ENCODE measurements around the gene TMEM218. TPM values are rescaled to one million over a fixed set of nuclear protein-coding genes. Genes with fewer than 3 reads are reported as not detected.

TMEM218 gene
- total and polyA plus RNA-seq, 2 donors (not counting 1 experiment from before 2014, with no cell fraction given) = 20.7 to 31.7 TPM

DNA sequence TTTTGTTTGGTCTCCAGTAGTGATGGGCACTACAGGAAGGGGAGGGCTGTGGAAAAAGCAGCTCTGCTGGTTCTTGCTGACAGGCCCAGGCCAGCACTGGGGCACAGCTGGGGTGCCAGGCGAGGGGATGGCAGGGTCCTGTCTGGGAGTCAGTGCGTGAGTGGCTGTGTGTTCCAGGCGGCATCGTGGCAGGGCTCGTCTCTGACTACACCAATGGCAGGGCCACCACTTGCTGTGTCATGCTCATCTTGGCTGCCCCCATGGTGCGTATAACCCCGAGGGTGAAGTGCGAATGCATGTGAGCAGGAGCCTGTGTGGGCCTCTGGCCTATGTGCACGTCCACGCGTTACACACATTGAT lies 27.4 kb downstream of the TMEM218 start:
- ChIA-PET CTCF (interaction anchor here (1.2 kb wide), 1 partner anchor 12 kb away, joined by 3 read pairs; no protein-coding TSS in a partner anchor), POLR2A (no interaction called here)
- Histone ChIP-seq H3K4me2 (replicated peaks; ENCODE audit: low read depth, low read length, poor library complexity, severe bottlenecking) (no peak overlapping the region), H4K20me1 (ENCODE audit: control insufficient read depth, insufficient read depth, low read length, poor library complexity, severe bottlenecking) (no peaks in the 10 kb centered on the region), H3K4me1 (ENCODE audit: control insufficient read depth in 2 of 2, insufficient read depth in 2 of 2, low read length in 2 of 2) (no peaks in the 10 kb centered on the region), H3K27ac (ENCODE audit: low read length in 2 of 2) (no peak overlapping the region), H3K27me3 (replicated peaks in 1 of 4; ENCODE audit: control extremely low read depth in 1 of 4, control insufficient read depth in 3 of 4, insufficient read depth in 4 of 4, low read length in 3 of 4) (no peaks in the 10 kb centered on the region), H3K9me3 (ENCODE audit: control extremely low read depth in 1 of 3, control insufficient read depth in 2 of 3, insufficient read depth in 1 of 3, low read length in 2 of 3) (no peaks in the 10 kb centered on the region), H3K9ac (ENCODE audit: low read length) (no peak overlapping the region), H3K36me3 (replicated peaks in 1 of 2; ENCODE audit: control extremely low read depth in 1 of 2, control insufficient read depth in 1 of 2, extremely low read depth in 1 of 2, insufficient read depth in 2 of 2, low read length in 1 of 2) (peaks cover 0 to 2% of the 10 kb centered on the region in 2 experiments), H3K4me3 (ENCODE audit: control extremely low read depth in 1 of 5, extremely low read depth in 1 of 5, insufficient read depth in 1 of 5, low read depth in 2 of 5, low read length in 4 of 5) (no peak overlapping the region), H3K79me2 (ENCODE audit: control insufficient read depth, insufficient read depth, low read length) (no peaks in the 10 kb centered on the region), H2AFZ (ENCODE audit: insufficient read depth, low read depth, low read length, poor library complexity, severe bottlenecking) (no peak overlapping the region)
- Mint-ChIP-seq H3K27me3 (no peaks in the 10 kb centered on the region), H3K4me1 (no peaks in the 10 kb centered on the region), H3K9me3 (ENCODE audit: insufficient read depth) (no peaks in the 10 kb centered on the region), H3K4me3 (no peak overlapping the region), H3K27ac (peak overlapping the region; percentile 37)
- DNase-seq (no peak), ATAC-seq (ENCODE audit: low read depth) (no peak)
- intact Hi-C loops (cut with micrococcal nuclease) = no loop called here
- 97% methylated on average over 11 of the region's 11 CpGs for WGBS (ENCODE audit: insufficient coverage)
- TF ChIP-seq, protein P1, sequence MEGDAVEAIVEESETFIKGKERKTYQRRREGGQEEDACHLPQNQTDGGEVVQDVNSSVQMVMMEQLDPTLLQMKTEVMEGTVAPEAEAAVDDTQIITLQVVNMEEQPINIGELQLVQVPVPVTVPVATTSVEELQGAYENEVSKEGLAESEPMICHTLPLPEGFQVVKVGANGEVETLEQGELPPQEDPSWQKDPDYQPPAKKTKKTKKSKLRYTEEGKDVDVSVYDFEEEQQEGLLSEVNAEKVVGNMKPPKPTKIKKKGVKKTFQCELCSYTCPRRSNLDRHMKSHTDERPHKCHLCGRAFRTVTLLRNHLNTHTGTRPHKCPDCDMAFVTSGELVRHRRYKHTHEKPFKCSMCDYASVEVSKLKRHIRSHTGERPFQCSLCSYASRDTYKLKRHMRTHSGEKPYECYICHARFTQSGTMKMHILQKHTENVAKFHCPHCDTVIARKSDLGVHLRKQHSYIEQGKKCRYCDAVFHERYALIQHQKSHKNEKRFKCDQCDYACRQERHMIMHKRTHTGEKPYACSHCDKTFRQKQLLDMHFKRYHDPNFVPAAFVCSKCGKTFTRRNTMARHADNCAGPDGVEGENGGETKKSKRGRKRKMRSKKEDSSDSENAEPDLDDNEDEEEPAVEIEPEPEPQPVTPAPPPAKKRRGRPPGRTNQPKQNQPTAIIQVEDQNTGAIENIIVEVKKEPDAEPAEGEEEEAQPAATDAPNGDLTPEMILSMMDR (IDR thresholded peaks at IDR 0.05) = no peak
- TF ChIP-seq EZH2 (IDR thresholded peaks at IDR 0.05; ENCODE audit: borderline replicate concordance, insufficient read depth, low read depth, low read length, poor library complexity, severe bottlenecking) = no peak

DNA sequence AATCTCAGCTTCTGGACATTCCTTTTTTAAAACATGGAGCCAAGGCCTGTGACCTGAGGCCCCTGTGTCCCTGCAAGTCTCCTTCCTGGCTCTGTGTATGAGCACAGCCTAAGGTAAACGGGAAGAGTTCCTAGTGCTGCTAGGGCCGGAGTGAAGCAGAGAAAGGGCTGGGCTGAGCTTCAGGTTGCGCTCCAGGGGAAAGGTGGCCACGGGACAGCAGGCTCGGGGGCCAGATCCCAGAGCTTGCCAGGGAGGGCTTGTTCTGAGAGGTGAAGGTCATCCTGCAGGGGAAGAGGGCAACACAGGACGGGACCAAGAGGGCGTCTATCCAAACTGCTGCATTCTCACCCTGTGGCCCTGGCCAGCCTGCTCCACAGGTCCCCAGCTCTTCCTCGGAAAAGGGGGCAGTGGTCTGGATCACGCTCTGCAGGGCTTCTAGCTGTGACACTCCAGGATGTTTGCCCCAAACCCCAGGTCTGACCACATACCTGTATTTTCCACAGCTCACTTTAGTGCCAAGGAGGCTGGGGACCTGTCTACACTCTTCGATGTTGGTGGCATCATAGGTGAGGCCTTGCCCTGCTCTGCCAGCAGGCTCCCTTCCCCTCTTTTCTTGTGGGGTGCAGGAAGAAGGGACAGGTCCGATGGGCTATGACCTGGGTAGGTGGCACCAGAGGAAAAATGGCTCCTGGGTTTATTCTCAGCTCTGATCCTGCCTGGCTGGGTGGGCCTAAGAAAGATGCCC lies 27.9 kb downstream of the TMEM218 start:
- CTCF ChIA-PET = interaction anchor here (1.5 kb wide), 1 partner anchor 11 kb away, joined by 4 read pairs; no protein-coding TSS in a partner anchor
- H2AFZ ChIP-seq (ENCODE audit: insufficient read depth, low read depth, low read length, poor library complexity, severe bottlenecking) = no peak overlapping the region

More for the DNA sequence above, 27.9 kb downstream of the TMEM218 start:
- H3K9me3 Mint-ChIP-seq (ENCODE audit: insufficient read depth) = no peaks in the 10 kb centered on the region
- Histone ChIP-seq H3K27me3 (replicated peaks in 1 of 4; ENCODE audit: control extremely low read depth in 1 of 4, control insufficient read depth in 3 of 4, insufficient read depth in 4 of 4, low read length in 3 of 4) (no peaks in the 10 kb centered on the region), H3K9ac (ENCODE audit: low read length) (no peak overlapping the region), H3K36me3 (replicated peaks in 1 of 2; ENCODE audit: control extremely low read depth in 1 of 2, control insufficient read depth in 1 of 2, extremely low read depth in 1 of 2, insufficient read depth in 2 of 2, low read length in 1 of 2) (peaks cover 0 to 2% of the 10 kb centered on the region in 2 experiments), H3K4me3 (ENCODE audit: control extremely low read depth in 1 of 5, extremely low read depth in 1 of 5, insufficient read depth in 1 of 5, low read depth in 2 of 5, low read length in 4 of 5) (no peak overlapping the region), H3K27ac (ENCODE audit: low read length in 2 of 2) (no peak overlapping the region), H3K79me2 (ENCODE audit: control insufficient read depth, insufficient read depth, low read length) (no peaks in the 10 kb centered on the region), H3K4me1 (ENCODE audit: control insufficient read depth in 2 of 2, insufficient read depth in 2 of 2, low read length in 2 of 2) (no peaks in the 10 kb centered on the region), H3K4me2 (replicated peaks; ENCODE audit: low read depth, low read length, poor library complexity, severe bottlenecking) (no peak overlapping the region), H4K20me1 (ENCODE audit: control insufficient read depth, insufficient read depth, low read length, poor library complexity, severe bottlenecking) (no peaks in the 10 kb centered on the region), H3K9me3 (ENCODE audit: control extremely low read depth in 1 of 3, control insufficient read depth in 2 of 3, insufficient read depth in 1 of 3, low read length in 2 of 3) (no peaks in the 10 kb centered on the region)
- intact Hi-C loops (cut with micrococcal nuclease) = no loop called here
- H3K4me1 Mint-ChIP-seq = no peaks in the 10 kb centered on the region
- TF ChIP-seq, protein P1 (IDR thresholded peaks at IDR 0.05) = no peak
- no peak for TF ChIP-seq EZH2 (IDR thresholded peaks at IDR 0.05; ENCODE audit: borderline replicate concordance, insufficient read depth, low read depth, low read length, poor library complexity, severe bottlenecking)
- DNase-seq (no peak), ATAC-seq (ENCODE audit: low read depth) (no peak)
- H3K27me3 Mint-ChIP-seq = no peaks in the 10 kb centered on the region
- POLR2A ChIA-PET = no interaction called here
- WGBS (ENCODE audit: insufficient coverage) = 96% methylated on average over 11 of the region's 11 CpGs
- no peak overlapping the region for H3K4me3 Mint-ChIP-seq
- no peak overlapping the region for H3K27ac Mint-ChIP-seq

Measured in B cell (primary cell).